ENCODE results near the gene CCDC142. TPM values are rescaled to one million over a fixed set of nuclear protein-coding genes. Genes with fewer than 3 reads are reported as not detected.
"Not testable (repeated sequence)": the region's sequence is repeated elsewhere in the genome, so short reads cannot be mapped to it uniquely, and the experiment has no call there.

CCDC142 gene
- total RNA-seq, 2 donors from 2014 or later, result 28.0 to 28.3 TPM

GRCh38 chr2:74491648-74492544 is 9.1 kb upstream of the CCDC142 start:
- Histone ChIP-seq H3K27me3 (replicated peaks; ENCODE audit: insufficient read depth) (no peaks in the 10 kb centered on the region), H3K4me3 (no peak overlapping the region), H3K4me1 (replicated peaks) (no peaks in the 10 kb centered on the region), H3K9me3 (no peaks in the 10 kb centered on the region), H3K36me3 (peaks cover 17 to 24% of the 10 kb centered on the region in 2 donors), H3K27ac (no peak overlapping the region)
- TF ChIP-seq POLR2AphosphoS5 (IDR thresholded peaks at IDR 0.05) (no peak), POLR2A (IDR thresholded peaks at IDR 0.05) (no peak), CTCF (IDR thresholded peaks at IDR 0.05) (no peak)
- no peak for DNase-seq (ENCODE audit: low spot score)
- intact Hi-C loops (cut with DNase I), result no loop called here
- 92% methylated on average over 12 of the region's 12 CpGs for WGBS

GRCh38 chr2:74489906-74490305 is 7.1 kb upstream of the CCDC142 start:
- Histone ChIP-seq H3K4me3 (no peak overlapping the region), H3K36me3 (peaks cover 17 to 24% of the 10 kb centered on the region in 2 donors), H3K9me3 (no peaks in the 10 kb centered on the region), H3K4me1 (replicated peaks) (no peaks in the 10 kb centered on the region), H3K27ac (no peak overlapping the region), H3K27me3 (replicated peaks; ENCODE audit: insufficient read depth) (no peaks in the 10 kb centered on the region)
- 92% methylated on average over 9 of the region's 9 CpGs for WGBS
- DNase-seq (ENCODE audit: low spot score), result no peak
- intact Hi-C loops (cut with DNase I), result no loop called here
- no peak for TF ChIP-seq CTCF (IDR thresholded peaks at IDR 0.05)
- TF ChIP-seq POLR2A (IDR thresholded peaks at IDR 0.05), result no peak
- TF ChIP-seq POLR2AphosphoS5 (IDR thresholded peaks at IDR 0.05), result no peak

- no peak for TF ChIP-seq CTCF (IDR thresholded peaks at IDR 0.05)
- no peak for TF ChIP-seq POLR2A (IDR thresholded peaks at IDR 0.05)
- no peak for TF ChIP-seq POLR2AphosphoS5 (IDR thresholded peaks at IDR 0.05)
- H3K27me3 ChIP-seq (replicated peaks; ENCODE audit: insufficient read depth), result no peaks in the 10 kb centered on the region
- no peak for DNase-seq (ENCODE audit: low spot score)
- H3K4me3 ChIP-seq, result no peak overlapping the region
- H3K27ac ChIP-seq, result no peak overlapping the region
- no peaks in the 10 kb centered on the region for H3K9me3 ChIP-seq
- peaks cover 17 to 24% of the 10 kb centered on the region in 2 donors for H3K36me3 ChIP-seq
- 92% methylated on average over 9 of the region's 9 CpGs for WGBS
- intact Hi-C loops (cut with DNase I), result no loop called here
- H3K4me1 ChIP-seq (replicated peaks), result no peaks in the 10 kb centered on the region
Observed at GRCh38 chr2:74488643-74489481, 6.1 kb upstream of the CCDC142 start.

GRCh38 chr2:74486141-74486540 is 3.3 kb upstream of the CCDC142 start:
- TF ChIP-seq POLR2AphosphoS5 (IDR thresholded peaks at IDR 0.05) (no peak), POLR2A (IDR thresholded peaks at IDR 0.05) (no peak), CTCF (IDR thresholded peaks at IDR 0.05) (no peak)
- WGBS, result 87% methylated on average over 2 of the region's 2 CpGs
- Histone ChIP-seq H3K36me3 (peaks cover 0 to 5% of the 10 kb centered on the region in 2 donors), H3K4me1 (replicated peaks) (peaks cover 7% of the 10 kb centered on the region), H3K9me3 (no peaks in the 10 kb centered on the region), H3K4me3 (no peak overlapping the region), H3K27ac (no peak overlapping the region), H3K27me3 (replicated peaks; ENCODE audit: insufficient read depth) (no peaks in the 10 kb centered on the region)
- intact Hi-C loops (cut with DNase I), result no loop called here
- no peak for DNase-seq (ENCODE audit: low spot score)

- Histone ChIP-seq H3K4me3 (peak overlapping the region; percentile 74 to 84), H3K27ac (peak overlapping the region in 1 of 2 donors; percentile 83), H3K4me1 (replicated peaks) (peaks cover 13% of the 10 kb centered on the region)
- H3K27me3 ChIP-seq (replicated peaks; ENCODE audit: insufficient read depth); H3K9me3 ChIP-seq; DNase-seq (ENCODE audit: low spot score); H3K36me3 ChIP-seq: not testable (repeated sequence)
- 83% methylated on average over 19 of the region's 19 CpGs for WGBS
- intact Hi-C loops (cut with DNase I), result loop anchor here (1.0 to 2.0 kb wide), 2 partner anchors 46 to 103 kb away; partner anchors contain the start of genes AUP1 and HTRA2
Observed at GRCh38 chr2:74483675-74484164, 922 bp upstream of the CCDC142 start.

Data from prostate gland (tissue), 2 donors.